Mesendoderm (in vitro differentiated cells): ENCODE measurements around the gene SAMD4B.

Experiments used
- DNase-seq: peaks from one replicate; pipeline ENCODE4 v3.0.0; 2013
- H2AK5ac ChIP-seq: 2 replicates; pipeline ENCODE4 v1.6.1; 2013; ENCODE audit warnings: low read length, inconsistent platforms
- H2BK120ac ChIP-seq: 2 replicates; pipeline ENCODE4 v1.6.1; 2013; ENCODE audit warnings: low read depth, mild to moderate bottlenecking, low read length, moderate library complexity, mixed read lengths
- H2BK15ac ChIP-seq: replicated peaks from 2 replicates; pipeline ENCODE4 v1.6.1; 2013; ENCODE audit warnings: low read depth, mild to moderate bottlenecking, moderate library complexity
- H2BK5ac ChIP-seq: 2 replicates; pipeline ENCODE4 v1.6.1; 2013; ENCODE audit warnings: low read length, inconsistent platforms
- H3K18ac ChIP-seq: 2 replicates; pipeline ENCODE4 v1.6.1; 2013; ENCODE audit warnings: mild to moderate bottlenecking, low read length, mixed read lengths
- H3K23ac ChIP-seq: one replicate; pipeline ENCODE4 v1.6.1; 2013; ENCODE audit warnings: low read length
- H3K27ac ChIP-seq: 2 replicates; pipeline ENCODE4 v1.5.1; 2013; ENCODE audit warnings: low read depth, mild to moderate bottlenecking, inconsistent platforms, low read length, moderate library complexity
- H3K27me3 ChIP-seq: 2 replicates; pipeline ENCODE4 v1.6.1; 2013; ENCODE audit warnings: low read length, control low read depth, mild to moderate bottlenecking, inconsistent platforms; ENCODE audit not compliant: insufficient read depth, poor library complexity
- H3K36me3 ChIP-seq: 2 replicates; pipeline ENCODE4 v1.6.1; 2013; ENCODE audit warnings: low read length, inconsistent platforms; ENCODE audit not compliant: control insufficient read depth, insufficient read depth
- H3K4ac ChIP-seq: one replicate; pipeline ENCODE4 v1.6.1; 2013; ENCODE audit warnings: low read depth, mild to moderate bottlenecking, low read length, moderate library complexity
- H3K4me1 ChIP-seq: 2 replicates; pipeline ENCODE4 v1.6.1; 2013; ENCODE audit warnings: low read depth, low read length, inconsistent platforms; ENCODE audit not compliant: control insufficient read depth
- H3K4me2 ChIP-seq: 2 replicates; pipeline ENCODE4 v1.6.1; 2013; ENCODE audit warnings: low read length
- H3K4me3 ChIP-seq: 2 replicates; pipeline ENCODE4 v1.5.1; 2013; ENCODE audit warnings: mild to moderate bottlenecking, low read length
- H3K56ac ChIP-seq: one replicate; pipeline ENCODE4 v1.6.1; 2013; ENCODE audit warnings: low read length
- H3K79me1 ChIP-seq: 2 replicates; pipeline ENCODE4 v1.6.1; 2013; ENCODE audit warnings: low read length, inconsistent platforms
- H3K79me2 ChIP-seq: 2 replicates; pipeline ENCODE4 v1.6.1; 2013; ENCODE audit warnings: mild to moderate bottlenecking, low read length; ENCODE audit not compliant: control insufficient read depth, insufficient read depth
- H3K9ac ChIP-seq: 2 replicates; pipeline ENCODE4 v1.6.1; 2013; ENCODE audit warnings: low read length, inconsistent platforms
- H4K5ac ChIP-seq: one replicate; pipeline ENCODE4 v1.6.1; 2013; ENCODE audit warnings: low read length
- H4K8ac ChIP-seq: one replicate; pipeline ENCODE4 v1.6.1; 2013; ENCODE audit warnings: low read depth, mild to moderate bottlenecking, control low read depth, low read length, moderate library complexity
- WGBS: extraction: QIAGEN DNeasy Blood & Tissue Kit; methylation state at CpG from one replicate; pipeline ENCODE4 v1.1.7; 2013; ENCODE audit warnings: low lambda C conversion rate, missing lambda C conversion rate; ENCODE audit not compliant: insufficient coverage; ENCODE audit errors: extremely low coverage; 5-methylcytosine and 5-hydroxymethylcytosine counted together

Gene SAMD4B

GRCh38 chr19:39390751-39391437, 48.7 kb downstream of the SAMD4B start, which contains the start of the genes MED29 and PAF1:
Gene MED29 (plus strand): TSS chr19:39391378. CDS start chr19:39391423, 45 bp downstream.
Gene PAF1 (minus strand): TSS chr19:39391106. CDS start chr19:39390864, 242 bp downstream.
- Histone ChIP-seq H2BK120ac (no peak within 1 kb of the TSS), H3K36me3 (peaks cover 1% of the 10 kb centered on the region), H3K56ac (peak within 1 kb of the TSS; percentile 92), H3K79me2 (peaks cover 9% of the 10 kb centered on the region), H3K4me3 (peak within 1 kb of the TSS; percentile 80), H3K18ac (no peak within 1 kb of the TSS), H2AK5ac (no peak within 1 kb of the TSS), H3K4me1 (peaks cover 2% of the 10 kb centered on the region), H3K27me3 (no peaks in the 10 kb centered on the region), H3K4ac (no peak within 1 kb of the TSS), H3K27ac (peak within 1 kb of the TSS; percentile 75), H3K4me2 (peak within 1 kb of the TSS; percentile 75), H4K8ac (no peak within 1 kb of the TSS), H4K5ac (peak within 1 kb of the TSS; percentile 38), H3K9ac (peak within 1 kb of the TSS; percentile 81), H2BK5ac (peak within 1 kb of the TSS; percentile 75), H3K23ac (no peak within 1 kb of the TSS), H2BK15ac (no peak within 1 kb of the TSS), H3K79me1 (peaks cover 13% of the 10 kb centered on the region)
- WGBS, result no CpG with 5 or more reads among the region's 60 CpGs
- peak; percentile 100 for DNase-seq

- no peaks in the 10 kb centered on the region for H3K36me3 ChIP-seq
- H3K23ac ChIP-seq, result no peak overlapping the region
- peak overlapping the region; percentile 13 for H3K27ac ChIP-seq
- no peak overlapping the region for H2BK120ac ChIP-seq
- peak; percentile 89 for DNase-seq
- H3K4ac ChIP-seq, result no peak overlapping the region
- no peak overlapping the region for H3K4me3 ChIP-seq
- H4K8ac ChIP-seq, result no peak overlapping the region
- peaks cover 12% of the 10 kb centered on the region for H3K4me1 ChIP-seq
- no peak overlapping the region for H2BK15ac ChIP-seq
- no peak overlapping the region for H3K4me2 ChIP-seq
- H2BK5ac ChIP-seq, result no peak overlapping the region
- no peaks in the 10 kb centered on the region for H3K79me2 ChIP-seq
- no CpG with 5 or more reads among the region's 17 CpGs for WGBS
- H4K5ac ChIP-seq, result no peak overlapping the region
- H3K18ac ChIP-seq, result no peak overlapping the region
- H3K9ac ChIP-seq, result peak overlapping the region; percentile 25
- H3K56ac ChIP-seq, result peak overlapping the region; percentile 71
- no peaks in the 10 kb centered on the region for H3K27me3 ChIP-seq
- no peak overlapping the region for H2AK5ac ChIP-seq
- peaks cover 4% of the 10 kb centered on the region for H3K79me1 ChIP-seq
These were observed 55.4 kb downstream of the SAMD4B start for GRCh38 chr19:39397360-39398296.

- Histone ChIP-seq H2BK5ac (no peak overlapping the region), H3K4me1 (peaks cover 12% of the 10 kb centered on the region), H3K9ac (no peak overlapping the region), H3K23ac (no peak overlapping the region), H3K79me1 (peaks cover 4% of the 10 kb centered on the region), H3K56ac (peak overlapping the region; percentile 71), H3K4ac (no peak overlapping the region), H3K36me3 (no peaks in the 10 kb centered on the region), H3K79me2 (no peaks in the 10 kb centered on the region), H4K5ac (no peak overlapping the region), H3K27me3 (no peaks in the 10 kb centered on the region), H2BK15ac (no peak overlapping the region), H3K18ac (no peak overlapping the region), H4K8ac (no peak overlapping the region), H2BK120ac (no peak overlapping the region), H3K4me2 (no peak overlapping the region), H3K27ac (peak overlapping the region; percentile 13), H2AK5ac (no peak overlapping the region), H3K4me3 (no peak overlapping the region)
- DNase-seq, result no peak
- WGBS, result no CpG with 5 or more reads among the region's 11 CpGs
These were observed 56.2 kb downstream of the SAMD4B start for GRCh38 chr19:39398297-39398864.

- Histone ChIP-seq H3K4me3 (no peak overlapping the region), H2BK120ac (no peak overlapping the region), H2BK15ac (no peak overlapping the region), H3K27ac (no peak overlapping the region), H3K36me3 (no peaks in the 10 kb centered on the region), H3K27me3 (no peaks in the 10 kb centered on the region), H4K5ac (no peak overlapping the region), H3K79me1 (no peaks in the 10 kb centered on the region), H4K8ac (no peak overlapping the region), H3K23ac (no peak overlapping the region), H3K9ac (no peak overlapping the region), H2AK5ac (no peak overlapping the region), H3K79me2 (no peaks in the 10 kb centered on the region), H3K4ac (no peak overlapping the region), H2BK5ac (no peak overlapping the region), H3K4me1 (peaks cover 12% of the 10 kb centered on the region), H3K18ac (no peak overlapping the region), H3K4me2 (no peak overlapping the region), H3K56ac (no peak overlapping the region)
- DNase-seq, result no peak
- no CpG with 5 or more reads among the region's 4 CpGs for WGBS
These were observed 57.4 kb downstream of the SAMD4B start for GRCh38 chr19:39399668-39400050.

- Histone ChIP-seq H3K36me3 (no peaks in the 10 kb centered on the region), H3K27ac (no peak overlapping the region)
These were observed 57.8 kb downstream of the SAMD4B start for GRCh38 chr19:39400061-39400460.

More at GRCh38 chr19:39400061-39400460, 57.8 kb downstream of the SAMD4B start:
- no peak overlapping the region for H4K8ac ChIP-seq
- no peaks in the 10 kb centered on the region for H3K79me2 ChIP-seq
- H3K4me3 ChIP-seq, result no peak overlapping the region
- no peak overlapping the region for H2BK120ac ChIP-seq
- no peak overlapping the region for H2BK5ac ChIP-seq
- no peak overlapping the region for H2BK15ac ChIP-seq
- no CpG with 5 or more reads among the region's 4 CpGs for WGBS
- H3K27me3 ChIP-seq, result no peaks in the 10 kb centered on the region
- H3K9ac ChIP-seq, result no peak overlapping the region
- H2AK5ac ChIP-seq, result no peak overlapping the region
- no peaks in the 10 kb centered on the region for H3K79me1 ChIP-seq
- no peak overlapping the region for H4K5ac ChIP-seq
- no peak overlapping the region for H3K4ac ChIP-seq
- no peak for DNase-seq
- peaks cover 12% of the 10 kb centered on the region for H3K4me1 ChIP-seq
- H3K4me2 ChIP-seq, result no peak overlapping the region
- no peak overlapping the region for H3K56ac ChIP-seq
- no peak overlapping the region for H3K23ac ChIP-seq
- no peak overlapping the region for H3K18ac ChIP-seq
